HG03103 (cell line): ENCODE measurements around the gene CCDC18.
"Not testable (repeated sequence)": the region's sequence is repeated elsewhere in the genome, so short reads cannot be mapped to it uniquely, and the experiment has no call there.

Experiments used
- ATAC-seq: cut with Tn5 transposase; IDR thresholded peaks from one replicate; pipeline ENCODE4 v1.9.1; 2021; ENCODE audit warnings: low read depth; ENCODE audit not compliant: unreplicated experiment

CCDC18 gene

GRCh38 chr1:93223023-93223675 is 42.6 kb downstream of the CCDC18 start:
- no peak for ATAC-seq

GRCh38 chr1:93235261-93235660 is 54.7 kb downstream of the CCDC18 start:
- no peak for ATAC-seq

GRCh38 chr1:93237021-93237420 is 56.5 kb downstream of the CCDC18 start:
- no peak for ATAC-seq

GRCh38 chr1:93238425-93238824 is 57.9 kb downstream of the CCDC18 start:
- ATAC-seq, result no peak

GRCh38 chr1:93239863-93240262 is 59.3 kb downstream of the CCDC18 start:
- no peak for ATAC-seq

- not testable (repeated sequence) for ATAC-seq
These were observed 62.7 kb downstream of the CCDC18 start for GRCh38 chr1:93243233-93243632.

GRCh38 chr1:93244298-93245069 is 64.0 kb downstream of the CCDC18 start:
- no peak for ATAC-seq

- ATAC-seq, result no peak
These were observed 71.4 kb downstream of the CCDC18 start for GRCh38 chr1:93251966-93252365.

- ATAC-seq, result no peak
These were observed 72.1 kb downstream of the CCDC18 start for GRCh38 chr1:93252598-93252997.

- ATAC-seq, result no peak
These were observed 73.0 kb downstream of the CCDC18 start for GRCh38 chr1:93253516-93253915.

- no peak for ATAC-seq
These were observed 74.9 kb downstream of the CCDC18 start for GRCh38 chr1:93255222-93256079.

GRCh38 chr1:93256433-93256832 is 75.9 kb downstream of the CCDC18 start:
- no peak for ATAC-seq

- ATAC-seq, result no peak
These were observed 77.4 kb downstream of the CCDC18 start for GRCh38 chr1:93257889-93258288.

- not testable (repeated sequence) for ATAC-seq
These were observed 80.2 kb downstream of the CCDC18 start for GRCh38 chr1:93260726-93261125.

GRCh38 chr1:93262645-93263044 is 82.1 kb downstream of the CCDC18 start:
- no peak for ATAC-seq

GRCh38 chr1:93268888-93269287 is 88.4 kb downstream of the CCDC18 start:
- ATAC-seq, result not testable (repeated sequence)

- not testable (repeated sequence) for ATAC-seq
These were observed 94.7 kb downstream of the CCDC18 start for GRCh38 chr1:93275262-93275633.

- ATAC-seq, result no peak
These were observed 95.2 kb downstream of the CCDC18 start for GRCh38 chr1:93275634-93276295.

GRCh38 chr1:93277530-93277929 is 97.0 kb downstream of the CCDC18 start:
- ATAC-seq, result not testable (repeated sequence)

GRCh38 chr1:93283496-93283895 is 103.0 kb downstream of the CCDC18 start:
- no peak for ATAC-seq

- ATAC-seq, result no peak
These were observed 108.0 kb downstream of the CCDC18 start for GRCh38 chr1:93288558-93288957.
